ENCODE data around the gene PCDH1.

The PCDH1 gene

GRCh38 chr5:141906517-141906916 lies 28.3 kb upstream of the PCDH1 start:
- H3K9me3 ChIP-seq (ENCODE audit: insufficient read depth, low read depth, low read length): no peaks in the 10 kb centered on the region

GRCh38 chr5:141904551-141904950 lies 26.3 kb upstream of the PCDH1 start:
- Histone ChIP-seq H3K9me3 (ENCODE audit: insufficient read depth, low read depth, low read length) (no peaks in the 10 kb centered on the region), H2AFZ (ENCODE audit: low read length) (no peak overlapping the region), H3K9ac (ENCODE audit: low read depth, low read length, poor library complexity, severe bottlenecking) (no peak overlapping the region), H4K20me1 (ENCODE audit: insufficient read depth, low read length, poor library complexity, severe bottlenecking) (no peaks in the 10 kb centered on the region), H3F3A (ENCODE audit: low read depth) (no peaks in the 10 kb centered on the region), H3K4me3 (ENCODE audit: low read length, poor library complexity, severe bottlenecking) (no peak overlapping the region), H3K4me2 (ENCODE audit: low read depth, low read length, poor library complexity, severe bottlenecking) (no peak overlapping the region), H3K9me2 (replicated peaks; ENCODE audit: low read depth, low read length) (no peaks in the 10 kb centered on the region), H3K27me3 (ENCODE audit: insufficient read depth, low read length, poor library complexity, severe bottlenecking) (no peaks in the 10 kb centered on the region), H3K4me1 (ENCODE audit: insufficient read depth, low read length, poor library complexity, severe bottlenecking) (no peaks in the 10 kb centered on the region), H3K36me3 (ENCODE audit: insufficient read depth, low read length) (no peaks in the 10 kb centered on the region), H3K79me2 (ENCODE audit: insufficient read depth, low read length) (no peaks in the 10 kb centered on the region)
- no peak for TF ChIP-seq EZH2phosphoT487 (IDR thresholded peaks at IDR 0.05; ENCODE audit: borderline replicate concordance)
- TF ChIP-seq CTCF (conservative IDR thresholded peaks at IDR 0.05; ENCODE audit: low read length): no peak

More at GRCh38 chr5:141906517-141906916, 28.3 kb upstream of the PCDH1 start:
- H3K9ac ChIP-seq (ENCODE audit: low read depth, low read length, poor library complexity, severe bottlenecking): no peak overlapping the region
- no peak overlapping the region for H2AFZ ChIP-seq (ENCODE audit: low read length)
- H4K20me1 ChIP-seq (ENCODE audit: insufficient read depth, low read length, poor library complexity, severe bottlenecking): no peaks in the 10 kb centered on the region
- H3K9me2 ChIP-seq (replicated peaks; ENCODE audit: low read depth, low read length): no peaks in the 10 kb centered on the region
- H3K36me3 ChIP-seq (ENCODE audit: insufficient read depth, low read length): no peaks in the 10 kb centered on the region
- H3K4me3 ChIP-seq (ENCODE audit: low read length, poor library complexity, severe bottlenecking): no peak overlapping the region
- H3K79me2 ChIP-seq (ENCODE audit: insufficient read depth, low read length): no peaks in the 10 kb centered on the region
- no peak for TF ChIP-seq EZH2phosphoT487 (IDR thresholded peaks at IDR 0.05; ENCODE audit: borderline replicate concordance)
- no peak for TF ChIP-seq CTCF (conservative IDR thresholded peaks at IDR 0.05; ENCODE audit: low read length)
- no peak overlapping the region for H3K4me2 ChIP-seq (ENCODE audit: low read depth, low read length, poor library complexity, severe bottlenecking)
- no peaks in the 10 kb centered on the region for H3F3A ChIP-seq (ENCODE audit: low read depth)
- no peaks in the 10 kb centered on the region for H3K27me3 ChIP-seq (ENCODE audit: insufficient read depth, low read length, poor library complexity, severe bottlenecking)
- no peaks in the 10 kb centered on the region for H3K4me1 ChIP-seq (ENCODE audit: insufficient read depth, low read length, poor library complexity, severe bottlenecking)

- Histone ChIP-seq H3K4me1 (ENCODE audit: insufficient read depth, low read length, poor library complexity, severe bottlenecking) (no peaks in the 10 kb centered on the region), H3K4me2 (ENCODE audit: low read depth, low read length, poor library complexity, severe bottlenecking) (no peak overlapping the region), H2AFZ (ENCODE audit: low read length) (no peak overlapping the region), H3K9me3 (ENCODE audit: insufficient read depth, low read depth, low read length) (no peaks in the 10 kb centered on the region), H3K36me3 (ENCODE audit: insufficient read depth, low read length) (no peaks in the 10 kb centered on the region), H3K27me3 (ENCODE audit: insufficient read depth, low read length, poor library complexity, severe bottlenecking) (no peaks in the 10 kb centered on the region), H3K9me2 (replicated peaks; ENCODE audit: low read depth, low read length) (no peaks in the 10 kb centered on the region), H3F3A (ENCODE audit: low read depth) (no peaks in the 10 kb centered on the region), H3K9ac (ENCODE audit: low read depth, low read length, poor library complexity, severe bottlenecking) (no peak overlapping the region), H3K79me2 (ENCODE audit: insufficient read depth, low read length) (no peaks in the 10 kb centered on the region), H4K20me1 (ENCODE audit: insufficient read depth, low read length, poor library complexity, severe bottlenecking) (no peaks in the 10 kb centered on the region), H3K4me3 (ENCODE audit: low read length, poor library complexity, severe bottlenecking) (no peak overlapping the region)
- TF ChIP-seq CTCF (conservative IDR thresholded peaks at IDR 0.05; ENCODE audit: low read length) (no peak), EZH2phosphoT487 (IDR thresholded peaks at IDR 0.05; ENCODE audit: borderline replicate concordance) (no peak)
Measured at GRCh38 chr5:141903261-141903660, 25.1 kb upstream of the PCDH1 start.
